ENCODE data around the gene FBXL7. TPM values are rescaled to one million over a fixed set of nuclear protein-coding genes. Genes with fewer than 3 reads are reported as not detected.

FBXL7 gene
- total and polyA plus RNA-seq, 4 donors: 0.24 to 1.4 (median 1.2) TPM

DNA sequence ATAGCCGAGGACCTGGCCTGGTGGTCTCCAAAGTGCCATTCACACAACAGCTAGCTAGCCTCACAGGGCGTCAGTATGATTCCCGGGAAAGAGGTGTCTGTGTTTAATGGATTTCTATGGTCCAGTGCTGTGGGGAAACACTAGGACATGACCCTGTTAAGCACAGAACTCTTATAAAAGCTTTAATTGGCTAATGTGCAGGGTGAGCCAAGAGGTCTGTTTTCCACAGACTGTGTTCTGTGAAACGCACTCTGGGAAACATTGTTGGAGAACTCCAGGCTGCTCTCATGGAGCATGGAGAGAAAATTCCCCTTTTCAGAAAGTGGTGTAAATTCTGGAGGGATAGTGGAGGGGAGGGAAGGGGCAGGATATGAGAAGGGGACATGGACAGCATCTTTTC lies 331.4 kb downstream of the FBXL7 start:
- H3K27me3 ChIP-seq (ENCODE audit: control insufficient read depth in 4 of 4, insufficient read depth in 4 of 4, low read length in 3 of 4): no peaks in the 10 kb centered on the region
- no peaks in the 10 kb centered on the region for H3K4me1 ChIP-seq (ENCODE audit: control insufficient read depth in 4 of 4, insufficient read depth in 4 of 4, low read length in 3 of 4)
- TF ChIP-seq, protein P1, sequence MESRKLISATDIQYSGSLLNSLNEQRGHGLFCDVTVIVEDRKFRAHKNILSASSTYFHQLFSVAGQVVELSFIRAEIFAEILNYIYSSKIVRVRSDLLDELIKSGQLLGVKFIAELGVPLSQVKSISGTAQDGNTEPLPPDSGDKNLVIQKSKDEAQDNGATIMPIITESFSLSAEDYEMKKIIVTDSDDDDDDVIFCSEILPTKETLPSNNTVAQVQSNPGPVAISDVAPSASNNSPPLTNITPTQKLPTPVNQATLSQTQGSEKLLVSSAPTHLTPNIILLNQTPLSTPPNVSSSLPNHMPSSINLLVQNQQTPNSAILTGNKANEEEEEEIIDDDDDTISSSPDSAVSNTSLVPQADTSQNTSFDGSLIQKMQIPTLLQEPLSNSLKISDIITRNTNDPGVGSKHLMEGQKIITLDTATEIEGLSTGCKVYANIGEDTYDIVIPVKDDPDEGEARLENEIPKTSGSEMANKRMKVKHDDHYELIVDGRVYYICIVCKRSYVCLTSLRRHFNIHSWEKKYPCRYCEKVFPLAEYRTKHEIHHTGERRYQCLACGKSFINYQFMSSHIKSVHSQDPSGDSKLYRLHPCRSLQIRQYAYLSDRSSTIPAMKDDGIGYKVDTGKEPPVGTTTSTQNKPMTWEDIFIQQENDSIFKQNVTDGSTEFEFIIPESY (IDR thresholded peaks at IDR 0.05): no peak
- TF ChIP-seq, protein P2, sequence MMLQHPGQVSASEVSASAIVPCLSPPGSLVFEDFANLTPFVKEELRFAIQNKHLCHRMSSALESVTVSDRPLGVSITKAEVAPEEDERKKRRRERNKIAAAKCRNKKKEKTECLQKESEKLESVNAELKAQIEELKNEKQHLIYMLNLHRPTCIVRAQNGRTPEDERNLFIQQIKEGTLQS (IDR thresholded peaks at IDR 0.05): no peak
- TF ChIP-seq RXRA (IDR thresholded peaks at IDR 0.05) (no peak), NR2F2 (IDR thresholded peaks at IDR 0.05) (peak; percentile 47)
- TF ChIP-seq, protein P3, sequence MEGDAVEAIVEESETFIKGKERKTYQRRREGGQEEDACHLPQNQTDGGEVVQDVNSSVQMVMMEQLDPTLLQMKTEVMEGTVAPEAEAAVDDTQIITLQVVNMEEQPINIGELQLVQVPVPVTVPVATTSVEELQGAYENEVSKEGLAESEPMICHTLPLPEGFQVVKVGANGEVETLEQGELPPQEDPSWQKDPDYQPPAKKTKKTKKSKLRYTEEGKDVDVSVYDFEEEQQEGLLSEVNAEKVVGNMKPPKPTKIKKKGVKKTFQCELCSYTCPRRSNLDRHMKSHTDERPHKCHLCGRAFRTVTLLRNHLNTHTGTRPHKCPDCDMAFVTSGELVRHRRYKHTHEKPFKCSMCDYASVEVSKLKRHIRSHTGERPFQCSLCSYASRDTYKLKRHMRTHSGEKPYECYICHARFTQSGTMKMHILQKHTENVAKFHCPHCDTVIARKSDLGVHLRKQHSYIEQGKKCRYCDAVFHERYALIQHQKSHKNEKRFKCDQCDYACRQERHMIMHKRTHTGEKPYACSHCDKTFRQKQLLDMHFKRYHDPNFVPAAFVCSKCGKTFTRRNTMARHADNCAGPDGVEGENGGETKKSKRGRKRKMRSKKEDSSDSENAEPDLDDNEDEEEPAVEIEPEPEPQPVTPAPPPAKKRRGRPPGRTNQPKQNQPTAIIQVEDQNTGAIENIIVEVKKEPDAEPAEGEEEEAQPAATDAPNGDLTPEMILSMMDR (IDR thresholded peaks at IDR 0.05; ENCODE audit: low read depth, low read length, missing input control): no peak
- TF ChIP-seq, protein P4, sequence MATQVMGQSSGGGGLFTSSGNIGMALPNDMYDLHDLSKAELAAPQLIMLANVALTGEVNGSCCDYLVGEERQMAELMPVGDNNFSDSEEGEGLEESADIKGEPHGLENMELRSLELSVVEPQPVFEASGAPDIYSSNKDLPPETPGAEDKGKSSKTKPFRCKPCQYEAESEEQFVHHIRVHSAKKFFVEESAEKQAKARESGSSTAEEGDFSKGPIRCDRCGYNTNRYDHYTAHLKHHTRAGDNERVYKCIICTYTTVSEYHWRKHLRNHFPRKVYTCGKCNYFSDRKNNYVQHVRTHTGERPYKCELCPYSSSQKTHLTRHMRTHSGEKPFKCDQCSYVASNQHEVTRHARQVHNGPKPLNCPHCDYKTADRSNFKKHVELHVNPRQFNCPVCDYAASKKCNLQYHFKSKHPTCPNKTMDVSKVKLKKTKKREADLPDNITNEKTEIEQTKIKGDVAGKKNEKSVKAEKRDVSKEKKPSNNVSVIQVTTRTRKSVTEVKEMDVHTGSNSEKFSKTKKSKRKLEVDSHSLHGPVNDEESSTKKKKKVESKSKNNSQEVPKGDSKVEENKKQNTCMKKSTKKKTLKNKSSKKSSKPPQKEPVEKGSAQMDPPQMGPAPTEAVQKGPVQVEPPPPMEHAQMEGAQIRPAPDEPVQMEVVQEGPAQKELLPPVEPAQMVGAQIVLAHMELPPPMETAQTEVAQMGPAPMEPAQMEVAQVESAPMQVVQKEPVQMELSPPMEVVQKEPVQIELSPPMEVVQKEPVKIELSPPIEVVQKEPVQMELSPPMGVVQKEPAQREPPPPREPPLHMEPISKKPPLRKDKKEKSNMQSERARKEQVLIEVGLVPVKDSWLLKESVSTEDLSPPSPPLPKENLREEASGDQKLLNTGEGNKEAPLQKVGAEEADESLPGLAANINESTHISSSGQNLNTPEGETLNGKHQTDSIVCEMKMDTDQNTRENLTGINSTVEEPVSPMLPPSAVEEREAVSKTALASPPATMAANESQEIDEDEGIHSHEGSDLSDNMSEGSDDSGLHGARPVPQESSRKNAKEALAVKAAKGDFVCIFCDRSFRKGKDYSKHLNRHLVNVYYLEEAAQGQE (IDR thresholded peaks at IDR 0.05): no peak
- H3K9ac ChIP-seq (ENCODE audit: low read depth in 1 of 2, low read length in 2 of 2): no peak overlapping the region
- no peak for DNase-seq (ENCODE audit: low spot score)
- no peak overlapping the region for H3K27ac ChIP-seq (ENCODE audit: low read depth in 1 of 2, low read length in 2 of 2)
- 82% methylated on average over 4 of the region's 4 CpGs for WGBS
- H3K36me3 ChIP-seq (ENCODE audit: control insufficient read depth in 4 of 4, insufficient read depth in 3 of 4, low read depth in 1 of 4, low read length in 3 of 4): no peaks in the 10 kb centered on the region
- no peak overlapping the region for H3K4me3 ChIP-seq (ENCODE audit: low read depth in 1 of 3, low read length in 3 of 3)
- no peaks in the 10 kb centered on the region for H3K9me3 ChIP-seq (ENCODE audit: control insufficient read depth in 4 of 4, low read length in 3 of 4)

DNA sequence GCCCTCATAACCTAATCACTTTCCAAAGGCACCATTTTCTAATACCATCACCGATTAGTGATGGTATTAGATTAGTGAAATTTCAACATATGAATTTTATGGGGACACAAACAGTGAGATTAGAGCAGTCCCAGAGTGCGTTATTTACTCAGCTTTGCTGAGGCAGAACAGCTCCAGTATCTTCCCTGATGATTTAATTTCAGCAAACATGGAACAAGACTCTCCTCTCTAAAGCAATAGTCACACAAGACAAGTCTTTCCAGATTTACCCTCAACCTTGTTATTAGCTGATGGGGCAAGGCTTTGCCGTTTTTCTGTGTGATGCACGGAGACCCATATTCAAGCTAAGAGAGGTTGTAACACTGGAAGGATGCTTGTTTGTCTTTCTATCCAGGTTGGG lies 333.4 kb downstream of the FBXL7 start:
- Histone ChIP-seq H3K27ac (ENCODE audit: low read depth in 1 of 2, low read length in 2 of 2) (no peak overlapping the region), H3K4me1 (ENCODE audit: control insufficient read depth in 4 of 4, insufficient read depth in 4 of 4, low read length in 3 of 4) (no peaks in the 10 kb centered on the region), H3K9me3 (ENCODE audit: control insufficient read depth in 4 of 4, low read length in 3 of 4) (no peaks in the 10 kb centered on the region), H3K4me3 (ENCODE audit: low read depth in 1 of 3, low read length in 3 of 3) (no peak overlapping the region), H3K27me3 (ENCODE audit: control insufficient read depth in 4 of 4, insufficient read depth in 4 of 4, low read length in 3 of 4) (no peaks in the 10 kb centered on the region), H3K36me3 (ENCODE audit: control insufficient read depth in 4 of 4, insufficient read depth in 3 of 4, low read depth in 1 of 4, low read length in 3 of 4) (no peaks in the 10 kb centered on the region), H3K9ac (ENCODE audit: low read depth in 1 of 2, low read length in 2 of 2) (no peak overlapping the region)
- DNase-seq (ENCODE audit: low spot score): no peak
- WGBS: 85% methylated on average over 4 of the region's 4 CpGs
- no peak for TF ChIP-seq HNF4G (IDR thresholded peaks at IDR 0.05)
- TF ChIP-seq RAD21 (IDR thresholded peaks at IDR 0.05): no peak
- no peak for TF ChIP-seq FOXA1 (IDR thresholded peaks at IDR 0.05)
- TF ChIP-seq, protein P2 (IDR thresholded peaks at IDR 0.05): no peak
- no peak for TF ChIP-seq YY1 (IDR thresholded peaks at IDR 0.05)
- TF ChIP-seq, protein P1 (IDR thresholded peaks at IDR 0.05): no peak
- no peak for TF ChIP-seq GABPA (IDR thresholded peaks at IDR 0.05 in 1 of 2, conservative IDR thresholded peaks at IDR 0.05 in 1 of 2)
- no peak for TF ChIP-seq RXRA (IDR thresholded peaks at IDR 0.05)
- TF ChIP-seq, protein P5, sequence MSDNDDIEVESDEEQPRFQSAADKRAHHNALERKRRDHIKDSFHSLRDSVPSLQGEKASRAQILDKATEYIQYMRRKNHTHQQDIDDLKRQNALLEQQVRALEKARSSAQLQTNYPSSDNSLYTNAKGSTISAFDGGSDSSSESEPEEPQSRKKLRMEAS (IDR thresholded peaks at IDR 0.05): no peak
- no peak for TF ChIP-seq FOXA2 (IDR thresholded peaks at IDR 0.05)
- TF ChIP-seq NR2F2 (IDR thresholded peaks at IDR 0.05): no peak
- TF ChIP-seq HNF4A (conservative IDR thresholded peaks at IDR 0.05): no peak
- no peak for TF ChIP-seq JUND (IDR thresholded peaks at IDR 0.05)
- TF ChIP-seq, protein P3 (IDR thresholded peaks at IDR 0.05; ENCODE audit: low read depth, low read length, missing input control): no peak

Data from liver (tissue), 9 donors.